ENCODE data around the gene ENOX1. TPM values are rescaled to one million over a fixed set of nuclear protein-coding genes. Genes with fewer than 3 reads are reported as not detected.

Gene ENOX1
- total RNA-seq, 1 donor from 2014 or later, result 2.5 TPM

GRCh38 chr13:43373400-43373799, 413.4 kb downstream of the ENOX1 start:
- Mint-ChIP-seq H3K36me3 (ENCODE audit: insufficient read depth) (no peaks in the 10 kb centered on the region), H3K4me3 (ENCODE audit: low read depth) (no peak overlapping the region), H3K4me1 (ENCODE audit: low read depth) (peaks cover 27% of the 10 kb centered on the region), H3K27me3 (no peaks in the 10 kb centered on the region), H3K27ac (no peak overlapping the region), H3K9me3 (ENCODE audit: low read depth) (peaks cover 5% of the 10 kb centered on the region)
- TF ChIP-seq, protein P1, sequence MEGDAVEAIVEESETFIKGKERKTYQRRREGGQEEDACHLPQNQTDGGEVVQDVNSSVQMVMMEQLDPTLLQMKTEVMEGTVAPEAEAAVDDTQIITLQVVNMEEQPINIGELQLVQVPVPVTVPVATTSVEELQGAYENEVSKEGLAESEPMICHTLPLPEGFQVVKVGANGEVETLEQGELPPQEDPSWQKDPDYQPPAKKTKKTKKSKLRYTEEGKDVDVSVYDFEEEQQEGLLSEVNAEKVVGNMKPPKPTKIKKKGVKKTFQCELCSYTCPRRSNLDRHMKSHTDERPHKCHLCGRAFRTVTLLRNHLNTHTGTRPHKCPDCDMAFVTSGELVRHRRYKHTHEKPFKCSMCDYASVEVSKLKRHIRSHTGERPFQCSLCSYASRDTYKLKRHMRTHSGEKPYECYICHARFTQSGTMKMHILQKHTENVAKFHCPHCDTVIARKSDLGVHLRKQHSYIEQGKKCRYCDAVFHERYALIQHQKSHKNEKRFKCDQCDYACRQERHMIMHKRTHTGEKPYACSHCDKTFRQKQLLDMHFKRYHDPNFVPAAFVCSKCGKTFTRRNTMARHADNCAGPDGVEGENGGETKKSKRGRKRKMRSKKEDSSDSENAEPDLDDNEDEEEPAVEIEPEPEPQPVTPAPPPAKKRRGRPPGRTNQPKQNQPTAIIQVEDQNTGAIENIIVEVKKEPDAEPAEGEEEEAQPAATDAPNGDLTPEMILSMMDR (IDR thresholded peaks at IDR 0.05; ENCODE audit: unreplicated experiment), result no peak
- DNase-seq (ENCODE audit: low spot score, unreplicated experiment), result no peak

GRCh38 chr13:43370842-43371241, 415.9 kb downstream of the ENOX1 start:
- TF ChIP-seq, protein P1 (IDR thresholded peaks at IDR 0.05; ENCODE audit: unreplicated experiment), result no peak
- H3K36me3 Mint-ChIP-seq (ENCODE audit: insufficient read depth), result no peaks in the 10 kb centered on the region
- no peaks in the 10 kb centered on the region for H3K27me3 Mint-ChIP-seq

DNA sequence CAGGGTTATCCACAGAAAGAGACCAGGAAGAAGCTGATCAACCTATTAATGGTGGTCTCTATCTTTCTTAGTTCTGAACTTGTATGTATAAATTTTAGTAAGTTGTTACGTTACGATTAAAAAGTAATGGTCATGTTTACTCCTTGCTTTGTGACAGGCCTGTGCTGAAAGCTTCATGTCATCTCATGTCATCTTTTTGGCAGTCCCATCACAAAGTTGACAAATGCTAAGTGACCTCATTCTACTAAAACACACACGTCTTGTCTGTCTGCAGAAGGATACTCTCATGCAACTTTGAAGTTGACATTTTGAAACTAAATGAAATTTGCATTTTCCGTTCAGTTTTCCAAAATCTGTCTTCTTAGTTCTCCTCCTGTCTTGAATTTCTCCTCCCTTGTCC, 417.5 kb downstream of the ENOX1 start:
- no peaks in the 10 kb centered on the region for H3K27me3 Mint-ChIP-seq
- TF ChIP-seq, protein P1 (IDR thresholded peaks at IDR 0.05; ENCODE audit: unreplicated experiment), result no peak
- H3K36me3 Mint-ChIP-seq (ENCODE audit: insufficient read depth), result no peaks in the 10 kb centered on the region
- no peak overlapping the region for H3K27ac Mint-ChIP-seq
- H3K9me3 Mint-ChIP-seq (ENCODE audit: low read depth), result no peaks in the 10 kb centered on the region
- H3K4me3 Mint-ChIP-seq (ENCODE audit: low read depth), result no peak overlapping the region
- peaks cover 12% of the 10 kb centered on the region for H3K4me1 Mint-ChIP-seq (ENCODE audit: low read depth)
- no peak for DNase-seq (ENCODE audit: low spot score, unreplicated experiment)

More at GRCh38 chr13:43370842-43371241, 415.9 kb downstream of the ENOX1 start:
- Mint-ChIP-seq H3K9me3 (ENCODE audit: low read depth) (no peaks in the 10 kb centered on the region), H3K27ac (no peak overlapping the region), H3K4me3 (ENCODE audit: low read depth) (no peak overlapping the region), H3K4me1 (ENCODE audit: low read depth) (peaks cover 21% of the 10 kb centered on the region)
- no peak for DNase-seq (ENCODE audit: low spot score, unreplicated experiment)

DNA sequence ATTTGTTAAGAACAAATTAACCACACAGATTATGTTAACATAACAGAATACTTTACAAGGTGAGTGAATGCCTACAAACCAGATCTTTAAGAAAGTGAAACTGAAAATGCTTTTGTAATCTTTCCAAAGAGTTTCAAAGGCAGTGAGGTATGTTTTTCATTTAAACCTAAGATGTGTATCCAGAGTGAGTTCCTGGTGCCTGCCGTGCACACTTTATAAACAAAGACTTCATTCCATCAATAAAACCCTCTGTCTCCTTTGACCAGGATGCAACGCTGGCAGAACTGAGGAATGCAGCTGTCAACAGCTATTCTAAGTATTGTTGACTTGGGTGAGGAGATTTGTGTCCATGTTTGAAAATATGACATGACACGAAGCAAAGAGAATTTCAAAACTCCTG, 418.8 kb downstream of the ENOX1 start:
- DNase-seq (ENCODE audit: low spot score, unreplicated experiment), result no peak
- Mint-ChIP-seq H3K9me3 (ENCODE audit: low read depth) (no peaks in the 10 kb centered on the region), H3K27me3 (no peaks in the 10 kb centered on the region), H3K36me3 (ENCODE audit: insufficient read depth) (no peaks in the 10 kb centered on the region), H3K4me3 (ENCODE audit: low read depth) (no peak overlapping the region), H3K4me1 (ENCODE audit: low read depth) (peaks cover 10% of the 10 kb centered on the region), H3K27ac (peak overlapping the region; percentile 30)
- TF ChIP-seq, protein P1 (IDR thresholded peaks at IDR 0.05; ENCODE audit: unreplicated experiment), result no peak

- TF ChIP-seq, protein P1 (IDR thresholded peaks at IDR 0.05; ENCODE audit: unreplicated experiment), result no peak
- Mint-ChIP-seq H3K36me3 (ENCODE audit: insufficient read depth) (no peaks in the 10 kb centered on the region), H3K9me3 (ENCODE audit: low read depth) (no peaks in the 10 kb centered on the region), H3K27ac (no peak overlapping the region), H3K4me3 (ENCODE audit: low read depth) (no peak overlapping the region), H3K27me3 (no peaks in the 10 kb centered on the region), H3K4me1 (ENCODE audit: low read depth) (peaks cover 15% of the 10 kb centered on the region)
- no peak for DNase-seq (ENCODE audit: low spot score, unreplicated experiment)
Measured at GRCh38 chr13:43365039-43365344, 421.8 kb downstream of the ENOX1 start.
